GM12864 (cell line): ENCODE data around the gene SH2D1B.
"Not testable (repeated sequence)": the region's sequence is repeated elsewhere in the genome, so short reads cannot be mapped to it uniquely, and the experiment has no call there.

Experiments used
- DNase-seq: peaks from one replicate; pipeline ENCODE4 v3.0.0-alpha.2; 2011; ENCODE audit warnings: low read depth
- H3K4me3 ChIP-seq: 2 replicates; pipeline ENCODE4 v1.5.1; 2011; ENCODE audit warnings: mild to moderate bottlenecking, low read depth, low read length, control low read depth
- TF ChIP-seq, protein P1 (sequence below): IDR thresholded peaks from 2 replicates; pipeline ENCODE4 v1.5.1; 2011; ENCODE audit warnings: low read depth, mild to moderate bottlenecking, moderate library complexity, low read length, control low read depth, inconsistent platforms; ENCODE audit errors: missing control alignments

SH2D1B gene

GRCh38 chr1:162353702-162354101 lies 58.2 kb downstream of the SH2D1B start:
- TF ChIP-seq, protein P1, sequence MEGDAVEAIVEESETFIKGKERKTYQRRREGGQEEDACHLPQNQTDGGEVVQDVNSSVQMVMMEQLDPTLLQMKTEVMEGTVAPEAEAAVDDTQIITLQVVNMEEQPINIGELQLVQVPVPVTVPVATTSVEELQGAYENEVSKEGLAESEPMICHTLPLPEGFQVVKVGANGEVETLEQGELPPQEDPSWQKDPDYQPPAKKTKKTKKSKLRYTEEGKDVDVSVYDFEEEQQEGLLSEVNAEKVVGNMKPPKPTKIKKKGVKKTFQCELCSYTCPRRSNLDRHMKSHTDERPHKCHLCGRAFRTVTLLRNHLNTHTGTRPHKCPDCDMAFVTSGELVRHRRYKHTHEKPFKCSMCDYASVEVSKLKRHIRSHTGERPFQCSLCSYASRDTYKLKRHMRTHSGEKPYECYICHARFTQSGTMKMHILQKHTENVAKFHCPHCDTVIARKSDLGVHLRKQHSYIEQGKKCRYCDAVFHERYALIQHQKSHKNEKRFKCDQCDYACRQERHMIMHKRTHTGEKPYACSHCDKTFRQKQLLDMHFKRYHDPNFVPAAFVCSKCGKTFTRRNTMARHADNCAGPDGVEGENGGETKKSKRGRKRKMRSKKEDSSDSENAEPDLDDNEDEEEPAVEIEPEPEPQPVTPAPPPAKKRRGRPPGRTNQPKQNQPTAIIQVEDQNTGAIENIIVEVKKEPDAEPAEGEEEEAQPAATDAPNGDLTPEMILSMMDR, result no peak
- DNase-seq, result no peak
- H3K4me3 ChIP-seq, result no peak overlapping the region

DNA sequence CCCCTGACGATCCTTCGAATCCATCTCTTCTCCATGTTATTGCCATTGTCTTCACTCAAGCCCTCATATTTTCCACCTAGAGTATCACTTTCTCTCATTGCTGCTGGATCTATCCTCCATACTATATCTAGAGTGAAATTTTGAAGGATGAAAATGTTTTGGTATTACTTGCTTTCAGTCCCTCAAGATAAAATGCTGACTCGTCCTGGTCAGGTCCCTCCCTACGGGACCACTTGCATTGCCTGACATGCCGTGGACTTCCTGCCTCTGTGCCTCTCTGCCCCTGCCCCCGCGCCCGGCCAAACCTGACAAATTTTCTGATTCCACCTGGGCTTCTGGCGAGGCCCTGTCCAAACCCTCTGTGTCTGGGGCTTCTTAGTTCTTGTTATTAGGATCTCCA lies 58.9 kb downstream of the SH2D1B start:
- TF ChIP-seq, protein P1, result no peak
- DNase-seq, result no peak
- H3K4me3 ChIP-seq, result no peak overlapping the region

DNA sequence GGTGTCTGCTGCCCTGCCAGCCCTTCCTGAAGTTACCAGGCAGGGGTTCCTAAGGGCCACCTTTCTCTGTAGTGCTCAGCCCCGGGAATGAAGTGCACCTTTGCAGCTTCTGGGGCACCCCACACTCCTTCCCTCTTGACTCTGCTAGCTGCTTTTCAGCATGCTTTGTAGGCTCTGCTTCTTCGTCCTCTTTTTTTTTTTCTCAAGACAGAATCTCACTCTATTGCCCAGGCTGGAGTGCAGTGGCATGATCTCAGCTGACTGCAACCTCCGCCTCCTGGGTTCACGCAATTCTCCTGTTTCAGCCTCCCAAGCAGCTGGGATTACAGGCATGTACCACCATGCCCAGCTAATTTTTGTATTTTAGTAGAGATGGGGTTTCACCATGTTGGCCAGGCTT lies 60.1 kb downstream of the SH2D1B start:
- DNase-seq, result not testable (repeated sequence)

DNA sequence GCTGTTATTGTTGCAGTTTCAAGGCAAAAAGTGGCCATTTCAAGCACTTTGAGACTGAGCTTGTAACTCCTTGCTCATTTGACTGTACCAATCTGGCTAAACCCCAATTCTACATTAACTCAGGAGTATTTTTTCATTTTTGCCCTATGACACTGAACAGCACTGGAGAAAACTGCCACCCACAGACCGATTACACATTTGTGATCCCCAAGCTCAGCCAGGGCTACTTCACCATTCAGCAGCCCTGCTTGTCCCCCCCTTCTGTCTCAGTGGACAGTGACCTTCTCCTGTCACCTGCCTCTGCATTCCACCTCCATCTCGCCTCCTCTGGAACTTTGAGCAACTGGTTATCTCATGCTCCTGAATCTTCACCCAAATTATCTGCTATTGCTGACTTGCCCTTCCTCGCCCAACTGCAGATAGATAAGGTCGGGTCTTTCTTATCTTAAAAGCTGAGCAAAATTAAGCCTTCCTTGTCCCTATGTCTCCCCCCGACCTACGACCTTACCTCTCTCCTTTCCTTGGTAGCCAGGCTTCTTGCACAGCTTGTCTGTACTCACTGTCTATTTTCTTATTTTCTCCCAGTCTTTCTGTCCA lies 60.6 kb downstream of the SH2D1B start:
- no peak for DNase-seq
- TF ChIP-seq, protein P1, result no peak
- no peak overlapping the region for H3K4me3 ChIP-seq

More for the DNA sequence above, 60.1 kb downstream of the SH2D1B start:
- H3K4me3 ChIP-seq, result not testable (repeated sequence)

- TF ChIP-seq, protein P1, result no peak
- DNase-seq, result no peak
- H3K4me3 ChIP-seq, result no peak overlapping the region
Measured at GRCh38 chr1:162349635-162350330, 62.2 kb downstream of the SH2D1B start.

GRCh38 chr1:162347281-162347680 lies 64.7 kb downstream of the SH2D1B start:
- TF ChIP-seq, protein P1, result no peak
- DNase-seq, result no peak
- no peak overlapping the region for H3K4me3 ChIP-seq
